GM12878 (cell line): ENCODE data around the gene SLC43A1. TPM values are rescaled to one million over a fixed set of nuclear protein-coding genes. Genes with fewer than 3 reads are reported as not detected.

ENCODE experiments used
- BCLAF1 ChIP-seq: fragments of 450-650 bp; IDR thresholded peaks from 2 replicates; pipeline ENCODE4 v1.6.1; 2017; ENCODE audit warnings: antibody characterized with exemption, mild to moderate bottlenecking, moderate library complexity
- BMI1 ChIP-seq: fragments of 450-650 bp; IDR thresholded peaks from 2 replicates; pipeline ENCODE4 v1.6.1; 2016; ENCODE audit warnings: mild to moderate bottlenecking, moderate library complexity, borderline replicate concordance
- CHD1 ChIP-seq: IDR thresholded peaks from 2 replicates; pipeline ENCODE4 v1.6.1; 2012; ENCODE audit warnings: low read depth, low read length, improper control_type of control experiment
- CHD2 ChIP-seq: IDR thresholded peaks from 2 replicates; pipeline ENCODE4 v1.6.1; 2011; ENCODE audit warnings: low read depth, low read length, improper control_type of control experiment, borderline replicate concordance
- EED ChIP-seq: sonication (generic); IDR thresholded peaks from 2 replicates; pipeline ENCODE4 v1.6.1; 2016; ENCODE audit warnings: antibody characterized with exemption, low read depth
- GATAD2B ChIP-seq: fragments of 450-650 bp; conservative IDR thresholded peaks from 2 replicates; pipeline ENCODE4 v1.6.1; 2017; ENCODE audit warnings: low read depth, mild to moderate bottlenecking, moderate library complexity
- IKZF2 ChIP-seq, 2 experiments: fragments of 450-650 bp; IDR thresholded peaks; 2 replicates each; pipeline ENCODE4 v1.6.1; 2017; ENCODE audit warnings: mild to moderate bottlenecking in 2 of 2, moderate library complexity in 2 of 2
- IRF5 ChIP-seq: fragments of 450-650 bp; IDR thresholded peaks from 2 replicates; pipeline ENCODE4 v1.6.1; 2017; ENCODE audit warnings: borderline replicate concordance
- MLLT1 ChIP-seq: fragments of 450-650 bp; IDR thresholded peaks from 2 replicates; pipeline ENCODE4 v1.6.1; 2016; ENCODE audit warnings: mild to moderate bottlenecking
- MTA2 ChIP-seq: fragments of 450-650 bp; IDR thresholded peaks from 2 replicates; pipeline ENCODE4 v1.6.1; 2016; ENCODE audit warnings: low read depth, mild to moderate bottlenecking, moderate library complexity
- MTA3 ChIP-seq: IDR thresholded peaks from 2 replicates; pipeline ENCODE4 v1.6.1; 2012; ENCODE audit warnings: low read length, inconsistent platforms, borderline replicate concordance
- POLR2AphosphoS2 ChIP-seq: IDR thresholded peaks from 2 replicates; pipeline ENCODE4 v1.6.1; 2011; ENCODE audit warnings: low read depth, mild to moderate bottlenecking, low read length, improper control_type of control experiment, moderate library complexity
- RFX5 ChIP-seq: IDR thresholded peaks from 2 replicates; pipeline ENCODE4 v1.6.1; 2011; ENCODE audit warnings: low read depth, low read length, improper control_type of control experiment
- SREBF2 ChIP-seq: IDR thresholded peaks from 2 replicates; pipeline ENCODE4 v1.6.1; 2012; ENCODE audit warnings: mild to moderate bottlenecking, low read length
- STAT3 ChIP-seq: IDR thresholded peaks from 2 replicates; pipeline ENCODE4 v1.6.1; 2011; ENCODE audit warnings: low read depth, low read length, improper control_type of control experiment
- SUZ12 ChIP-seq: fragments of 200-600 bp; sonication (generic); IDR thresholded peaks from one replicate; pipeline ENCODE4 v1.6.1; 2018; ENCODE audit warnings: antibody characterized with exemption, mild to moderate bottlenecking; ENCODE audit not compliant: unreplicated experiment
- USF1 ChIP-seq: IDR thresholded peaks from 2 replicates; pipeline ENCODE4 v1.6.1; 2011; ENCODE audit warnings: borderline replicate concordance, low read depth, mild to moderate bottlenecking, moderate library complexity, mixed read lengths, low read length; ENCODE audit not compliant: insufficient read depth; ENCODE audit errors: extremely low read length
- USF2 ChIP-seq: IDR thresholded peaks from 2 replicates; pipeline ENCODE4 v1.6.1; 2011; ENCODE audit warnings: low read depth, low read length, improper control_type of control experiment, borderline replicate concordance
- ZBED1 ChIP-seq: IDR thresholded peaks from 2 replicates; pipeline ENCODE4 v1.6.1; 2016; ENCODE audit warnings: borderline replicate concordance
- polyA plus RNA-seq, 11 experiments: library from polyadenylated mRNA; depleted of rRNA in 4 of 11; unstranded in 6 of 11; stranded (reverse) in 5 of 11; fragments of >200 nt; fragmentation: Nextera tagmentation in 4 of 11; fragmentation: Illumina TruSeq in 1 of 11; extraction: Ambion mirVana in 4 of 11; extraction: Trizol in 1 of 11; gene quantifications; 1 replicate in 1 of 11; 2 replicates in 10 of 11; pipeline versions ENCODE4 v1.2.1 to v1.2.3, GENCODE V29; 2011 to 2016; ENCODE audit warnings: inconsistent platforms in 2 of 11, missing spikeins in 2 of 11, low read depth in 1 of 11
- total RNA-seq, 4 experiments: library from RNA; depleted of rRNA in 3 of 4; stranded (reverse); fragments of >200 nt in 3 of 4; fragmentation: Illumina TruSeq in 1 of 4; extraction: Trizol in 1 of 4; gene quantifications; 2 replicates each; pipeline versions ENCODE4 v1.2.1 to v1.2.3, GENCODE V29; 2013 to 2021

SLC43A1 gene
- total and polyA plus RNA-seq, 10 of the 15 experiments (the other 5 are each of a cell fraction or from before 2014, with no cell fraction given): 1.0 to 17.8 (median 12.6) TPM

- TF ChIP-seq BCLAF1 (no peak), USF1 (peak; percentile 65), CHD2 (peak; percentile 56; the same call in 1 of the 2 replicates), SREBF2 (no peak), RFX5 (no peak), GATAD2B (peak; percentile 66; the same call in 1 of the 2 replicates), IKZF2 (IDR thresholded peaks at IDR 0.05) (0 out of 4 replicates have a peak, but pooled peaks have one; percentile 22 to 34), POLR2AphosphoS2 (no peak), BMI1 (no peak), USF2 (no peak; the same call in 1 of the 2 replicates), CHD1 (no peak), MTA3 (no peak), EED (0 out of 2 replicates have a peak, but pooled peaks have one; percentile 24), SUZ12 (no peak), IRF5 (no peak), STAT3 (no peak), MLLT1 (no peak), MTA2 (no peak), ZBED1 (no peak)
Observed at GRCh38 chr11:57482782-57483561, 32.5 kb downstream of the SLC43A1 start (continued).
